ACHN (cell line): ENCODE measurements around the gene ZBTB1.

Source experiments
- DNase-seq: peaks from one replicate; pipeline ENCODE4 v3.0.0-alpha.2; 2015
- in situ Hi-C: cut with HindIII; loops from 2 replicates; pipeline ENCODE4 v1.10.0; 2017; ENCODE audit warnings: low sequenced_read_pairs, low pct_ligation_motif_present, low pct_unique_long_range_greater_than_20kb

ZBTB1 gene

DNA sequence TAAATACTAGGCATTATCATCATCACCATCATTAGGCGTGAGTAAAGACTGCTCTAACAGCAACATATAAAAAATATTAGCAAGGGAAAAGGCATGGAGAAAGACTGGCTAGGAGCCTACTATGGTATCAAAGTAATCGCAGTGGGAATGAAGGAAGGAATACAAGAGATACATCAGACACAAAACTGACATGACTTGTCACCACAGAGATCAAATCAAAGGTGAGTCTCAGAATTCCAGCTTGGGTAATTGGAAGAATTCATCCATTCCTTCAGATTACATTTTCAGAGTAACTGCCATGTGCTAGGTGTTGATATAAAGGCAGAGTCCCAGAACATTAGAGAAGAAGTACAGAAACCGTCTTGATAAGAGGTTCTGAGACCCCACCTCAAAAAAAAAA is 11.1 kb upstream of the ZBTB1 start:
- in situ Hi-C loops = no loop called here
- DNase-seq = no peak

GRCh38 chr14:64495252-64495651 is 9.3 kb upstream of the ZBTB1 start:
- in situ Hi-C loops = no loop called here
- DNase-seq = no peak

DNA sequence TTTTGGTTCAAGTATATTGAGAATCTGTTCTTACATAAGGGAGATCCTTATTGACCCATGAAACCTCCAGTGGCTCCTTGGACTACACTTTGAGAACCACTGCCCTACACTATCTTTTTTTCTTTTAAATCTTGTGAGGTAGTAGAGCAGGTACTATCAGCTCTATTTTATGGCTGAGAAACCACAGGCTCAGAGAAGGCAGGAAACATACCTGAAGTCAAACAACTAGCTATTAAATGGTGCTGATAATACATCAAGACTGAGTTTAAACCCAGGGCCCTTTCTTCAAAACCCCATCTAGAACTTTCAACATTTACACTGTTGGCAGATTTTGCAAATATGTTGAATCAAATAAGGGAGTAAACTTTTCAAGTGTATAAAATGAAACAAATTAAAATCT is 7.8 kb upstream of the ZBTB1 start:
- DNase-seq = no peak
- in situ Hi-C loops = no loop called here

DNA sequence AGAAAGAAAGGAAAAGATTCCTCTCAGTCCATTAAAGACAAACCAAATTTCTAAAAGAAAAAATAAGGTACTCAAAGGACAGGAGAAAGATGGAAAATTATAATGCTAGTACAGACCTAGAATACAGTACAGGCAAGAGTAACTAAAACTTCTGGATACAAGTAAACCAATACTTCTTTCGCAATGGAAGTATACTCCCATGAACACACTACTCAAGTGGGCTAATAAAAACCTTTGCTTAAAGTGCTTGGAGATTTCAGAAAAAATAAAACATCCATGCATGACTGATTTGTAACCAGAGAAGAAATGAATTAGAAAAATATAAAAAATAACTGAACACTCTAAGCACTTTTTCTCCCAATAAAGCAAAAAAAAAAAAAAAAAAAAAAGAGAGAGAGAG is 4.5 kb upstream of the ZBTB1 start:
- no peak for DNase-seq
- in situ Hi-C loops = no loop called here

DNA sequence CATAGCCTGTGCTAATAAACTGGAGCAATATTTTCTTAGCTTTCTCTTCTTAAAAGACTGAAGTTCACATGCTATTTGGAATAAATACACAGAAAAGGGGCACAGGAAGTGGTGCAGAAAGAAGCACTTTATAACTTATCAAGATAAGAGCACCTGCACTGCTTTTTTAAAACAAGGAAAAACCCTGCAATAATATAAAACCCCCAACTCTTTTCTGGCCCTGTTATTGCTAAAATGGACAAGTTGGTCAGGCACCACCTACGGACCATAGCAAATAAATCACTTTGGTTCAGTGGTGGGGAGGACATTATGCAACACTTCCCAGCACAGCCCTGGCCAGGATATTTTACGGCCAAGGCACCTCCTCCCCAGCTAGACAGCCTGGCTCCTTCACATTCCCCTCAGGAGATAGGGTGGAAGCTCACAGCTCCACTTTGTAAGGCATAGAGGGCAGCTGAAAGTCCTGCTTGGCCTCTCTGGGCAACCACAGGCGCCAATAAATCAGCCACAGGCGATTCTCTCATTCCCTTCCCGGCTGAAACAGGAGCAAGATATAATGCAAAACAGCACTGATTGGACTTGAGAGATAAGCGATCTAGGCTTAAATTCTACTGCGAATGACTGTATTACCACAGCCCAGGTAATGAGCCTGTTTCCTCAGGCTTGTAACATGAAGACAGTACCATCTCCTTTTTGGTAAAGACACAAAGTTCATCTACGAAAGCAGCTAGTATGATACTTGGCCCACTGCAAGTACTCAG is 3.0 kb upstream of the ZBTB1 start:
- DNase-seq = peak; percentile 43
- in situ Hi-C loops = no loop called here

DNA sequence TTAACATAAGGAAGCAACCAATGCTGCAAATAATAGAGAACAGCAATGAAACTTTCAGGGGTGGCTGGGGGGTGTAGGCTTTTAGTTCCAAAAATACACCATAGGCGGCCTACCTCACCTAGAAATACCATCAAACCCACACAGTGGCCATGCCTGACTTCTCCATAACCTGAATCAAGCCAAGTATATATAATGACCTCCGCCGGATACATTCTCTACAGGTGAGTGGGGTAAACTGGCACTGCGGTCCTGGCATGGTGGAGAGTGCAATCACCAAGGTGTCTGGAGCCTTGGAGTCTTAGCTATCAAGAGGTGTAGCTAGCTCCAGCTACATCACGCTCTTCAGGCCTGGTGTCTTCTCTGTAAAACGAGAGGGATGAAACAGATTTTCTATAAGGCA is 2.1 kb upstream of the ZBTB1 start:
- DNase-seq = no peak
- in situ Hi-C loops = no loop called here

DNA sequence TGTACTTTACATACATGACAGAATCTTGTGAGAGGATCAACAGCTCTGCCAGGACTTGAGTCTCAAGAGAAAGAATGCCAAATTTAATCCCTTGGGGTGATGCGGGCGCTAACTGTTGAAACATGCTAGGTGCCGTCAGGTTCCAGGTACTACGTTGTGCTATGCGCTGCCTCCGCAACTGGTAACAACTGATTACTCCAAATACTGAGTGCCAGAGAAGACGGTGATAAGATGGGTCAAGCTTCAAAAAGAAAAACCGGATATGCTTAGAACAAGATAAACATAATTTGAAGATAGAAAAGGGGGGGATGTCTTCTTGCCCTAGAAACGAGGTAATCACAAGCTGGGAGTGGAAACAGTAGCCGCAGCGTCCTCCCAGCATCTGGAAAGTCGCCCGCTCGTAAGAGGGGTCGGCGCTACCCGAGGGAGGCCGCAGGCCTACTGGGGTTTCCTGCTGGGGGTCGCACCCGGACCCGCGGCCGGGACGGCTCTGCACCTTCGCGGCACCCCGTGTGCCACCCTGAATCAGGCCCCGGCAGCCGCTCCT is 1.6 kb upstream of the ZBTB1 start:
- peak; percentile 16 for DNase-seq
- in situ Hi-C loops = no loop called here

- peak; percentile 91 for DNase-seq
- in situ Hi-C loops = no loop called here
Observed at GRCh38 chr14:64503434-64504309, 898 bp upstream of the ZBTB1 start, which contains the start of gene ZBTB25. ZBTB25 (minus strand) TSS chr14:64503838; CDS start chr14:64490533, 13,305 bp downstream.

GRCh38 chr14:64504897-64505794 is 576 bp downstream of the ZBTB1 start:
- in situ Hi-C loops = no loop called here
- DNase-seq = peak; percentile 81

- DNase-seq = no peak
- in situ Hi-C loops = no loop called here
Observed at GRCh38 chr14:64506721-64507120, 2.2 kb downstream of the ZBTB1 start.

DNA sequence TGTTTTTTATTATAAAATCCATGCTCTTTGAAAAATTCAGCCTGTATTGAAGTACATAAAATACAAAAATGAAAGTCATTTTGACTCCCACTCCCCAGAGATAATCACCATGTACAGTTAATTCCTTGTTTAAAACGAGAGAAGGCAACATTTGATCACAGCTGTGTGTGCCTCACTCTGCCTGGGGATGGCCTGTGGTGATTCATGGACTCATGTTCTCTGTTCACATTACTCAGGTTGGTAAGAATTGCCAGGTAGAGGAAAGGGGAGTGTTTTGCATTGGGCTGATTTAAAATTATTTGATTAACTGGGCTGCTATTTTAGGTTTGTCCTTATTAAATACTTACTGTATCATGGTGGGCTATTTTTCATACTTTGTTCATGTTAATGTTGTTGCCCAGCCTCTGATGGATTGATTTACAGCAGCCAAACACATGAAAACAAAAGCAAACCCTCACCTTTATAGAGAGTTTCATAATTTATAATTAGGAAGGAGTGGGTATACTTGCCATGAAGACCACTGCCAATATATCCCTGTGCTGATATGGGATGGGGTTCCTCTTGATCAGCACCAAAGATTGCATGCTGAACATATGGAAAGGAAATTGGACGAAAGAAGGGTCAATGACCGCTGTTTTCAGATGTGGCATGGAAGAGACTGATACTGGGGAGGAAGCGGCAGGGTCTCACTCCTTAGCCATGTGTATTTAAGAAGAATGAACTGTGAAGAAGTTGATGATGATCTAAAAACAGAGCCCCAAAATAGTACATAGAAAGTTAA is 3.0 kb downstream of the ZBTB1 start:
- peak; percentile 29 for DNase-seq
- in situ Hi-C loops = no loop called here

- no peak for DNase-seq
- in situ Hi-C loops = no loop called here
Observed at GRCh38 chr14:64508215-64508776, 3.7 kb downstream of the ZBTB1 start.

DNA sequence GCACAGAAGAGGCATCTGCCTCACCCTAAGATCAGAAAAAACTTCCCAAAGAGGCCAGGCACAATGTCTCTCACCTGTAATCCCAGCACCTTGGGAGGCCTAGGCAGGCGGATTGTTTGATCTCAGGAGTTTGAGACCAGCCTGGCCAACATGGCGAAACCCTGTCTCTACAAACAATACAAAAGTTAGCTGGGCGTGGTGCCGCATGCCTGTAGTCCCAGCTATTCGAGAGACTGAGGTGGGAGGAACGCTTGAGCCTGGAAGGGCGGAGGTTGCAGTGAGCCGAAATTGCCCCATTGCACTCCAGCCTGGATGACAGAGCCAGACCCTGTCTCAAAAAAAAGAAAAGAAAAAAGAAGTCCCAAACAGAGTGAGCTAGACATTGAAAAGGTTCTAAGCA is 4.5 kb downstream of the ZBTB1 start:
- in situ Hi-C loops = no loop called here
- DNase-seq = no peak

- peak; percentile 71 for DNase-seq
- in situ Hi-C loops = no loop called here
Observed at GRCh38 chr14:64510825-64511671, 6.5 kb downstream of the ZBTB1 start.

DNA sequence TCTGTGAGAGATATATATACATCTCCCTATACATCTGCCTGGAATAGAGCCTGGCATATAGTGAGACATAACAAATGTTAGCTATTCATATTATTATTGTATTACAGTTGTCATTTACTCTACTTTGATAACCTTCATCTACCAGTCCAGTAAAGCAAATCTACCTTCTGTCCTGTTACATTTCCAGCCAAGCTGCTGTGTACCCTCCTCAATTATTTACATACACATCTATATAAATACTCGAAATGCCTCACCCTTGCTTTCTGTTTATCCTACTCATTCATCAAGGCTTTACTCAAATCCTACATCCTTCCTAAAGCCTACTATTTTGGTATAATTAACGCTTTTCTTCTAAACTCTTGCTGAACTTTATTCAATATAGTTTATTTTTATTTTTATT is 8.7 kb downstream of the ZBTB1 start:
- in situ Hi-C loops = no loop called here
- DNase-seq = no peak

- in situ Hi-C loops = no loop called here
- DNase-seq = no peak
Observed at GRCh38 chr14:64515053-64515452, 10.5 kb downstream of the ZBTB1 start.

- in situ Hi-C loops = no loop called here
- DNase-seq = no peak
Observed at GRCh38 chr14:64516969-64517368, 12.4 kb downstream of the ZBTB1 start.
